GM23338 (cell line): ENCODE results near the gene ZNF496. TPM values are rescaled to one million over a fixed set of nuclear protein-coding genes. Genes with fewer than 3 reads are reported as not detected.

Experiments
- ATAC-seq: fragments of 200-7000 bp; cut with Tn5 transposase; 3 replicates; pipeline ENCODE4 v1.9.1; 2020
- DNase-seq: peaks from one replicate; pipeline ENCODE4 v3.0.0-alpha.2; 2015; ENCODE audit warnings: low spot score
- H2AFZ ChIP-seq: fragments of 200-600 bp; sonication (generic); 2 replicates; pipeline ENCODE4 v1.8.0; 2016; ENCODE audit warnings: antibody characterized with exemption, mild to moderate bottlenecking, moderate library complexity
- H3F3A ChIP-seq: fragments of 200-600 bp; sonication (generic); replicated peaks from 2 replicates; pipeline ENCODE4 v1.8.0; 2017; ENCODE audit warnings: antibody characterized with exemption, mixed run types, low read depth
- H3K27ac ChIP-seq: fragments of 200-600 bp; sonication (generic); 2 replicates; pipeline ENCODE4 v1.6.1; 2016; ENCODE audit warnings: low read depth
- H3K27me3 ChIP-seq: fragments of 200-600 bp; sonication (generic); 2 replicates; pipeline ENCODE4 v1.8.0; 2016; ENCODE audit warnings: mild to moderate bottlenecking, mixed run types, moderate library complexity; ENCODE audit not compliant: insufficient read depth
- H3K36me3 ChIP-seq: fragments of 200-600 bp; sonication (generic); 2 replicates; pipeline ENCODE4 v1.8.0; 2016; ENCODE audit warnings: mild to moderate bottlenecking; ENCODE audit not compliant: insufficient read depth
- H3K4me1 ChIP-seq: fragments of 200-600 bp; sonication (generic); 2 replicates; pipeline ENCODE4 v1.8.0; 2016; ENCODE audit warnings: mild to moderate bottlenecking, moderate library complexity; ENCODE audit not compliant: insufficient read depth
- H3K4me2 ChIP-seq: fragments of 200-600 bp; sonication (generic); 2 replicates; pipeline ENCODE4 v1.7.1; 2017; ENCODE audit warnings: mixed run types
- H3K4me3 ChIP-seq: fragments of 200-600 bp; sonication (generic); 2 replicates; pipeline ENCODE4 v1.6.1; 2016; ENCODE audit warnings: mixed run types
- H3K79me2 ChIP-seq: fragments of 200-600 bp; sonication (generic); replicated peaks from 2 replicates; pipeline ENCODE4 v1.8.0; 2017; ENCODE audit warnings: mild to moderate bottlenecking; ENCODE audit not compliant: insufficient read depth
- H3K9me2 ChIP-seq: fragments of 200-600 bp; sonication (generic); 2 replicates; pipeline ENCODE4 v1.8.0; 2017; ENCODE audit not compliant: insufficient read depth
- H4K20me1 ChIP-seq: fragments of 200-600 bp; sonication (generic); replicated peaks from 2 replicates; pipeline ENCODE4 v1.8.0; 2017; ENCODE audit warnings: mild to moderate bottlenecking; ENCODE audit not compliant: insufficient read depth
- H3K27ac Mint-ChIP-seq: 2 replicates; pipeline ENCODE4 v1.8.0; 2020; ENCODE audit warnings: inconsistent platforms, mild to moderate bottlenecking, moderate library complexity, mixed read lengths
- H3K27me3 Mint-ChIP-seq: 3 replicates; pipeline ENCODE4 v1.8.0; 2022; ENCODE audit warnings: low read depth, mild to moderate bottlenecking, moderate library complexity, mixed read lengths, inconsistent platforms; ENCODE audit not compliant: insufficient read depth, poor library complexity
- H3K36me3 Mint-ChIP-seq: 3 replicates; pipeline ENCODE4 v1.8.0; 2021; ENCODE audit warnings: low read depth, mild to moderate bottlenecking, inconsistent platforms, moderate library complexity, mixed read lengths
- H3K4me1 Mint-ChIP-seq: 3 replicates; pipeline ENCODE4 v1.8.0; 2020; ENCODE audit warnings: mild to moderate bottlenecking, inconsistent platforms, mixed read lengths
- H3K4me3 Mint-ChIP-seq: 3 replicates; pipeline ENCODE4 v1.8.0; 2021; ENCODE audit warnings: moderate library complexity, mild to moderate bottlenecking, inconsistent platforms, mixed read lengths
- H3K9me3 Mint-ChIP-seq: 3 replicates; pipeline ENCODE4 v1.8.0; 2020; ENCODE audit warnings: moderate library complexity, mild to moderate bottlenecking, inconsistent platforms, mixed read lengths
- EZH2 ChIP-seq: fragments of 200-600 bp; sonication (generic); IDR thresholded peaks from one replicate; pipeline ENCODE4 v1.8.0; 2017; ENCODE audit warnings: antibody characterized with exemption, mild to moderate bottlenecking, low read depth; ENCODE audit not compliant: unreplicated experiment
- EZH2phosphoT487 ChIP-seq: fragments of 200-600 bp; sonication (generic); IDR thresholded peaks from one replicate; pipeline ENCODE4 v1.8.1; 2018; ENCODE audit warnings: antibody characterized with exemption; ENCODE audit not compliant: unreplicated experiment
- JUNB ChIP-seq: IDR thresholded peaks from one replicate; pipeline ENCODE4 v1.6.1; 2016; ENCODE audit warnings: antibody characterized with exemption; ENCODE audit not compliant: unreplicated experiment
- NANOG ChIP-seq: IDR thresholded peaks from 2 replicates; pipeline ENCODE4 v1.6.1; 2016; ENCODE audit warnings: antibody characterized with exemption, borderline replicate concordance
- POLR2AphosphoS5 ChIP-seq: IDR thresholded peaks from 2 replicates; pipeline ENCODE4 v1.6.1; 2016; ENCODE audit warnings: antibody characterized with exemption, low read depth
- ZNF114 ChIP-seq: fragments of 250-450 bp; sonication (Bioruptor Pico); IDR thresholded peaks from 2 replicates; pipeline ENCODE4 v1.5.0; 2020; ENCODE audit warnings: mild to moderate bottlenecking, moderate library complexity
- polyA plus RNA-seq: library from polyadenylated mRNA; unstranded; fragments of >200 nt; fragmentation: Nextera tagmentation; extraction: Ambion mirVana; gene quantifications from 2 replicates; pipeline ENCODE4 v1.2.1, GENCODE V29; 2016
- total RNA-seq: library from RNA; depleted of rRNA; stranded (reverse); fragments of >200 nt; shearing (Covaris generic); gene quantifications from 2 replicates; pipeline ENCODE4 v1.2.3, GENCODE V29; 2014
- TF ChIP-seq, protein P1 (sequence below): IDR thresholded peaks from one replicate; pipeline ENCODE4 v1.6.1; 2018; ENCODE audit warnings: antibody characterized with exemption; ENCODE audit not compliant: unreplicated experiment
- TF ChIP-seq, protein P2 (sequence below), 2 experiments: fragments of 200-600 bp in 1 of 2; sonication (generic) in 1 of 2; conservative IDR thresholded peaks; 2 replicates each; pipeline versions ENCODE4 v1.5.1 to v1.6.1; 2016 to 2017; ENCODE audit warnings: antibody characterized with exemption in 2 of 2, low read depth in 2 of 2, mild to moderate bottlenecking in 2 of 2, moderate library complexity in 1 of 2

The ZNF496 gene
- total and polyA plus RNA-seq, 2 experiments from 2014 or later: 22.0 to 127 TPM

- Histone ChIP-seq H4K20me1 (no peaks in the 10 kb centered on the region), H3K27ac (no peak overlapping the region), H3F3A (peaks cover under 1% of the 10 kb centered on the region), H3K4me3 (peak overlapping the region; percentile 15; the same call in 1 of the 2 replicates), H3K36me3 (no peaks in the 10 kb centered on the region), H3K79me2 (no peaks in the 10 kb centered on the region), H3K27me3 (no peaks in the 10 kb centered on the region), H3K9me2 (peaks cover 14% of the 10 kb centered on the region; the same call in 1 of the 2 replicates), H3K4me1 (peaks cover 75% of the 10 kb centered on the region), H2AFZ (no peak overlapping the region), H3K4me2 (peak overlapping the region; percentile 35)
- Mint-ChIP-seq H3K27ac (no peak overlapping the region), H3K4me3 (peak overlapping the region; percentile 35), H3K4me1 (peaks cover 77% of the 10 kb centered on the region), H3K36me3 (peaks cover 30% of the 10 kb centered on the region), H3K9me3 (no peaks in the 10 kb centered on the region; the same call in 1 of the 3 replicates), H3K27me3 (peaks cover 5% of the 10 kb centered on the region)
- DNase-seq (no peak), ATAC-seq (no peak)
- TF ChIP-seq EZH2: no peak
- TF ChIP-seq POLR2AphosphoS5: no peak
- no peak for TF ChIP-seq JUNB
- TF ChIP-seq, protein P1, sequence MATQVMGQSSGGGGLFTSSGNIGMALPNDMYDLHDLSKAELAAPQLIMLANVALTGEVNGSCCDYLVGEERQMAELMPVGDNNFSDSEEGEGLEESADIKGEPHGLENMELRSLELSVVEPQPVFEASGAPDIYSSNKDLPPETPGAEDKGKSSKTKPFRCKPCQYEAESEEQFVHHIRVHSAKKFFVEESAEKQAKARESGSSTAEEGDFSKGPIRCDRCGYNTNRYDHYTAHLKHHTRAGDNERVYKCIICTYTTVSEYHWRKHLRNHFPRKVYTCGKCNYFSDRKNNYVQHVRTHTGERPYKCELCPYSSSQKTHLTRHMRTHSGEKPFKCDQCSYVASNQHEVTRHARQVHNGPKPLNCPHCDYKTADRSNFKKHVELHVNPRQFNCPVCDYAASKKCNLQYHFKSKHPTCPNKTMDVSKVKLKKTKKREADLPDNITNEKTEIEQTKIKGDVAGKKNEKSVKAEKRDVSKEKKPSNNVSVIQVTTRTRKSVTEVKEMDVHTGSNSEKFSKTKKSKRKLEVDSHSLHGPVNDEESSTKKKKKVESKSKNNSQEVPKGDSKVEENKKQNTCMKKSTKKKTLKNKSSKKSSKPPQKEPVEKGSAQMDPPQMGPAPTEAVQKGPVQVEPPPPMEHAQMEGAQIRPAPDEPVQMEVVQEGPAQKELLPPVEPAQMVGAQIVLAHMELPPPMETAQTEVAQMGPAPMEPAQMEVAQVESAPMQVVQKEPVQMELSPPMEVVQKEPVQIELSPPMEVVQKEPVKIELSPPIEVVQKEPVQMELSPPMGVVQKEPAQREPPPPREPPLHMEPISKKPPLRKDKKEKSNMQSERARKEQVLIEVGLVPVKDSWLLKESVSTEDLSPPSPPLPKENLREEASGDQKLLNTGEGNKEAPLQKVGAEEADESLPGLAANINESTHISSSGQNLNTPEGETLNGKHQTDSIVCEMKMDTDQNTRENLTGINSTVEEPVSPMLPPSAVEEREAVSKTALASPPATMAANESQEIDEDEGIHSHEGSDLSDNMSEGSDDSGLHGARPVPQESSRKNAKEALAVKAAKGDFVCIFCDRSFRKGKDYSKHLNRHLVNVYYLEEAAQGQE: no peak
- TF ChIP-seq, protein P2, sequence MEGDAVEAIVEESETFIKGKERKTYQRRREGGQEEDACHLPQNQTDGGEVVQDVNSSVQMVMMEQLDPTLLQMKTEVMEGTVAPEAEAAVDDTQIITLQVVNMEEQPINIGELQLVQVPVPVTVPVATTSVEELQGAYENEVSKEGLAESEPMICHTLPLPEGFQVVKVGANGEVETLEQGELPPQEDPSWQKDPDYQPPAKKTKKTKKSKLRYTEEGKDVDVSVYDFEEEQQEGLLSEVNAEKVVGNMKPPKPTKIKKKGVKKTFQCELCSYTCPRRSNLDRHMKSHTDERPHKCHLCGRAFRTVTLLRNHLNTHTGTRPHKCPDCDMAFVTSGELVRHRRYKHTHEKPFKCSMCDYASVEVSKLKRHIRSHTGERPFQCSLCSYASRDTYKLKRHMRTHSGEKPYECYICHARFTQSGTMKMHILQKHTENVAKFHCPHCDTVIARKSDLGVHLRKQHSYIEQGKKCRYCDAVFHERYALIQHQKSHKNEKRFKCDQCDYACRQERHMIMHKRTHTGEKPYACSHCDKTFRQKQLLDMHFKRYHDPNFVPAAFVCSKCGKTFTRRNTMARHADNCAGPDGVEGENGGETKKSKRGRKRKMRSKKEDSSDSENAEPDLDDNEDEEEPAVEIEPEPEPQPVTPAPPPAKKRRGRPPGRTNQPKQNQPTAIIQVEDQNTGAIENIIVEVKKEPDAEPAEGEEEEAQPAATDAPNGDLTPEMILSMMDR (conservative IDR thresholded peaks at IDR 0.05; ENCODE audit: low read depth in 2 of 2): no peak
- TF ChIP-seq ZNF114: no peak
- no peak for TF ChIP-seq NANOG
Observed at GRCh38 chr1:247294282-247294681, 37.4 kb downstream of the ZNF496 start.

- no peaks in the 10 kb centered on the region for H4K20me1 ChIP-seq
- no peaks in the 10 kb centered on the region; the same call in 1 of the 2 replicates for H3F3A ChIP-seq
- no peak for DNase-seq
- Mint-ChIP-seq H3K27ac (no peak overlapping the region), H3K4me1 (peaks cover 71% of the 10 kb centered on the region), H3K9me3 (peaks cover 4% of the 10 kb centered on the region; the same call in 2 of the 3 replicates), H3K4me3 (no peak overlapping the region), H3K36me3 (peaks cover 25% of the 10 kb centered on the region), H3K27me3 (peaks cover 8% of the 10 kb centered on the region)
- H3K79me2 ChIP-seq: no peaks in the 10 kb centered on the region
- no peaks in the 10 kb centered on the region for H3K27me3 ChIP-seq
- no peak overlapping the region for H2AFZ ChIP-seq
- peak; percentile 25 for ATAC-seq
- H3K9me2 ChIP-seq: peaks cover 14% of the 10 kb centered on the region; the same call in 1 of the 2 replicates
- H3K4me1 ChIP-seq: peaks cover 63% of the 10 kb centered on the region
- H3K4me3 ChIP-seq: no peak overlapping the region
- no peak overlapping the region for H3K27ac ChIP-seq
- peak overlapping the region; percentile 9; the same call in 1 of the 2 replicates for H3K4me2 ChIP-seq
- no peak for TF ChIP-seq EZH2phosphoT487
- TF ChIP-seq JUNB: no peak
- H3K36me3 ChIP-seq: no peaks in the 10 kb centered on the region
Observed at GRCh38 chr1:247293047-247293446, 38.6 kb downstream of the ZNF496 start.
